MM.1S (cell line): ENCODE results near the gene MGAT1.

Experiments
- DNase-seq: peaks from one replicate; pipeline ENCODE4 v3.0.0-alpha.2; 2015
- H2AFZ ChIP-seq: fragments of 300-600 bp; sonication (generic); 2 replicates; pipeline ENCODE4 v1.6.0; 2016; ENCODE audit warnings: antibody characterized with exemption, low read length
- H3F3A ChIP-seq: fragments of 300-600 bp; sonication (generic); 2 replicates; pipeline ENCODE4 v1.6.1; 2016; ENCODE audit warnings: mild to moderate bottlenecking, antibody characterized with exemption, low read length, moderate library complexity, mixed read lengths; ENCODE audit not compliant: insufficient read depth
- H3K27ac ChIP-seq: fragments of 300-600 bp; sonication (generic); 2 replicates; pipeline ENCODE4 v1.5.1; 2016; ENCODE audit warnings: mild to moderate bottlenecking, low read length
- H3K27me3 ChIP-seq: fragments of 300-600 bp; sonication (generic); replicated peaks from 2 replicates; pipeline ENCODE4 v1.6.0; 2016; ENCODE audit warnings: low read length; ENCODE audit not compliant: insufficient read depth
- H3K36me3 ChIP-seq: fragments of 300-600 bp; sonication (generic); replicated peaks from 2 replicates; pipeline ENCODE4 v1.6.1; 2016; ENCODE audit warnings: mild to moderate bottlenecking, low read length, mixed read lengths; ENCODE audit not compliant: insufficient read depth
- H3K4me1 ChIP-seq: fragments of 300-600 bp; sonication (generic); 2 replicates; pipeline ENCODE4 v1.6.1; 2016; ENCODE audit warnings: low read length, mixed read lengths
- H3K4me2 ChIP-seq: fragments of 300-600 bp; sonication (generic); 2 replicates; pipeline ENCODE4 v1.6.0; 2016; ENCODE audit warnings: low read depth, low read length
- H3K4me3 ChIP-seq: fragments of 300-600 bp; sonication (generic); 2 replicates; pipeline ENCODE4 v1.5.1; 2016; ENCODE audit warnings: low read length, mixed read lengths
- H3K79me2 ChIP-seq: fragments of 300-600 bp; sonication (generic); 2 replicates; pipeline ENCODE4 v1.6.1; 2016; ENCODE audit warnings: mixed run types, low read length, mixed read lengths
- H3K9ac ChIP-seq: fragments of 300-600 bp; sonication (generic); 2 replicates; pipeline ENCODE4 v1.6.1; 2016; ENCODE audit warnings: low read length, mixed read lengths
- H3K9me2 ChIP-seq: fragments of 300-600 bp; sonication (generic); replicated peaks from 2 replicates; pipeline ENCODE4 v1.6.1; 2016; ENCODE audit warnings: mild to moderate bottlenecking, low read length, mixed read lengths; ENCODE audit not compliant: insufficient read depth
- H3K9me3 ChIP-seq: fragments of 300-600 bp; sonication (generic); replicated peaks from 2 replicates; pipeline ENCODE4 v1.6.1; 2016; ENCODE audit warnings: mild to moderate bottlenecking, low read length, mixed read lengths; ENCODE audit not compliant: insufficient read depth
- H4K20me1 ChIP-seq: fragments of 300-600 bp; sonication (generic); 2 replicates; pipeline ENCODE4 v1.6.1; 2016; ENCODE audit warnings: mild to moderate bottlenecking, low read length, moderate library complexity, mixed read lengths; ENCODE audit not compliant: insufficient read depth
- CTCF ChIP-seq: fragments of 300-600 bp; sonication (generic); IDR thresholded peaks from 2 replicates; pipeline ENCODE4 v1.5.1; 2016; ENCODE audit warnings: antibody characterized with exemption, low read length, mixed read lengths
- EZH2 ChIP-seq: fragments of 300-600 bp; sonication (generic); optimal IDR thresholded peaks from 2 replicates; pipeline ENCODE3; 2017; ENCODE audit warnings: low read depth, mild to moderate bottlenecking, antibody characterized with exemption, low read length, mixed read lengths
- EZH2phosphoT487 ChIP-seq: fragments of 300-600 bp; sonication (generic); IDR thresholded peaks from 2 replicates; pipeline ENCODE4 v1.6.1; 2018; ENCODE audit warnings: antibody characterized with exemption, low read length

MGAT1 gene

GRCh38 chr5:180818677-180819341 lies 16.2 kb upstream of the MGAT1 start:
- Histone ChIP-seq H3K4me1 (peaks cover 48% of the 10 kb centered on the region), H3K9ac (no peak overlapping the region), H3K36me3 (no peaks in the 10 kb centered on the region), H2AFZ (no peak overlapping the region), H3K9me3 (no peaks in the 10 kb centered on the region), H3K4me2 (no peak overlapping the region), H3K9me2 (no peaks in the 10 kb centered on the region), H3K27ac (no peak overlapping the region), H3K79me2 (no peaks in the 10 kb centered on the region), H3K4me3 (no peak overlapping the region), H3F3A (peaks cover 37% of the 10 kb centered on the region), H3K27me3 (no peaks in the 10 kb centered on the region), H4K20me1 (no peaks in the 10 kb centered on the region)
- no peak for DNase-seq
- TF ChIP-seq EZH2phosphoT487 = no peak
- no peak for TF ChIP-seq EZH2
- TF ChIP-seq CTCF = no peak

GRCh38 chr5:180817893-180818674 lies 15.5 kb upstream of the MGAT1 start:
- Histone ChIP-seq H3K4me3 (no peak overlapping the region), H3K4me1 (peaks cover 48% of the 10 kb centered on the region), H3K79me2 (no peaks in the 10 kb centered on the region), H4K20me1 (no peaks in the 10 kb centered on the region), H3K4me2 (no peak overlapping the region), H3K9me2 (no peaks in the 10 kb centered on the region), H3K9me3 (no peaks in the 10 kb centered on the region), H3K27me3 (no peaks in the 10 kb centered on the region), H3K27ac (no peak overlapping the region), H3F3A (peaks cover 42% of the 10 kb centered on the region), H3K9ac (no peak overlapping the region), H2AFZ (no peak overlapping the region), H3K36me3 (no peaks in the 10 kb centered on the region)
- TF ChIP-seq EZH2phosphoT487 (no peak), EZH2 (no peak), CTCF (no peak)
- DNase-seq = no peak

GRCh38 chr5:180816608-180817534 lies 14.3 kb upstream of the MGAT1 start:
- H3K4me2 ChIP-seq = peak overlapping the region; percentile 88
- H3K9me2 ChIP-seq = no peaks in the 10 kb centered on the region
- TF ChIP-seq EZH2 = no peak
- TF ChIP-seq CTCF = no peak
- TF ChIP-seq EZH2phosphoT487 = no peak
- H3F3A ChIP-seq = peaks cover 43% of the 10 kb centered on the region
- peak overlapping the region; percentile 50 for H3K4me3 ChIP-seq
- H3K4me1 ChIP-seq = peaks cover 49% of the 10 kb centered on the region
- H4K20me1 ChIP-seq = no peaks in the 10 kb centered on the region
- H3K27me3 ChIP-seq = no peaks in the 10 kb centered on the region
- H3K9me3 ChIP-seq = no peaks in the 10 kb centered on the region
- H3K79me2 ChIP-seq = 0 out of 2 replicates have a peak, but pooled peaks cover 2% of the 10 kb centered on the region
- no peaks in the 10 kb centered on the region for H3K36me3 ChIP-seq
- H3K27ac ChIP-seq = peak overlapping the region; percentile 90
- peak; percentile 77 for DNase-seq
- H3K9ac ChIP-seq = peak overlapping the region; percentile 65
- H2AFZ ChIP-seq = peak overlapping the region; percentile 49
